ENCODE data around the gene HIC1. TPM values are rescaled to one million over a fixed set of nuclear protein-coding genes. Genes with fewer than 3 reads are reported as not detected.

The HIC1 gene
- total RNA-seq, 4 donors from 2014 or later, result 2.1 to 14.1 (median 5.9) TPM

GRCh38 chr17:2057760-2058585 is 3.1 kb downstream of the HIC1 start:
- 53% methylated on average over 27 of the region's 98 CpGs; no CpG with 5 or more reads in 1 of the 2 donors for WGBS, 2 donors
- Histone ChIP-seq H3K27me3 (peaks cover 0 to 63% (median 7%) of the 10 kb centered on the region in 4 donors), H3K36me3 (peaks cover 0 to 43% (median 0%) of the 10 kb centered on the region in 3 donors), H3K9me3 (no peaks in the 10 kb centered on the region), H3K4me3 (peak overlapping the region; percentile 48 to 74 (median 60)), H3K4me1 (peaks cover 53 to 98% (median 59%) of the 10 kb centered on the region in 3 donors), H3K27ac (peak overlapping the region; percentile 62 to 93 (median 90))
- DNase-seq, result no peak
- TF ChIP-seq CTCF (IDR thresholded peaks at IDR 0.05) (no peak), POLR2A (IDR thresholded peaks at IDR 0.05) (no peak)
- intact Hi-C loops (cut with DNase I), result loop anchor here (5.0 kb wide), 1 partner anchor 184 kb away; no protein-coding TSS in a partner anchor

- H3K36me3 ChIP-seq, result peaks cover 0 to 52% (median 0%) of the 10 kb centered on the region in 3 donors
- peak overlapping the region; percentile 9 to 74 (median 58) for H3K4me3 ChIP-seq
- DNase-seq, result no peak
- WGBS, 2 donors, result 10 to 38% methylated on average over 2 to 28 of the region's 78 CpGs
- TF ChIP-seq POLR2A (IDR thresholded peaks at IDR 0.05) (no peak), CTCF (IDR thresholded peaks at IDR 0.05) (peak; percentile 69 to 91 (median 81))
- peaks cover 0 to 54% (median 7%) of the 10 kb centered on the region in 4 donors for H3K27me3 ChIP-seq
- H3K4me1 ChIP-seq, result peaks cover 54 to 98% (median 55%) of the 10 kb centered on the region in 3 donors
- peak overlapping the region; percentile 58 to 93 (median 87) for H3K27ac ChIP-seq
- intact Hi-C loops (cut with DNase I), result loop anchor here (5.0 kb wide), 1 partner anchor 183 kb away; no protein-coding TSS in a partner anchor
- H3K9me3 ChIP-seq, result no peaks in the 10 kb centered on the region
Observed at GRCh38 chr17:2058586-2059546, 4.0 kb downstream of the HIC1 start.

GRCh38 chr17:2059547-2060384 is 4.9 kb downstream of the HIC1 start:
- peak overlapping the region in 3 of 4 donors; percentile 48 to 74 (median 69) for H3K4me3 ChIP-seq
- intact Hi-C loops (cut with DNase I), result loop anchor here (5.0 kb wide), 1 partner anchor 183 kb away; no protein-coding TSS in a partner anchor
- no peak for TF ChIP-seq POLR2A (IDR thresholded peaks at IDR 0.05)
- DNase-seq, result no peak
- 71 to 79% methylated on average over 6 to 19 of the region's 21 CpGs for WGBS, 2 donors
- H3K4me1 ChIP-seq, result peaks cover 51 to 98% (median 57%) of the 10 kb centered on the region in 3 donors
- H3K36me3 ChIP-seq, result peaks cover 0 to 61% (median 0%) of the 10 kb centered on the region in 3 donors
- peak overlapping the region; percentile 68 to 93 (median 87) for H3K27ac ChIP-seq
- H3K9me3 ChIP-seq, result no peaks in the 10 kb centered on the region
- H3K27me3 ChIP-seq, result peaks cover 0 to 45% (median 4%) of the 10 kb centered on the region in 4 donors

GRCh38 chr17:2060385-2060658 is 5.4 kb downstream of the HIC1 start:
- Histone ChIP-seq H3K27ac (peak overlapping the region; percentile 68 to 93 (median 87)), H3K9me3 (no peaks in the 10 kb centered on the region), H3K4me1 (peaks cover 47 to 98% (median 60%) of the 10 kb centered on the region in 3 donors), H3K4me3 (no peak overlapping the region), H3K27me3 (peaks cover 0 to 39% (median 2%) of the 10 kb centered on the region in 4 donors), H3K36me3 (peaks cover 0 to 67% (median 0%) of the 10 kb centered on the region in 3 donors)
- no peak for DNase-seq
- 83 to 88% methylated on average over 4 to 6 of the region's 6 CpGs for WGBS, 2 donors
- intact Hi-C loops (cut with DNase I), result no loop called here
- TF ChIP-seq CTCF (IDR thresholded peaks at IDR 0.05), result no peak
- no peak for TF ChIP-seq POLR2A (IDR thresholded peaks at IDR 0.05)
